Measurements from ENCODE around the gene BAZ1A. TPM values are rescaled to one million over a fixed set of nuclear protein-coding genes. Genes with fewer than 3 reads are reported as not detected.

BAZ1A gene
- 24.0 TPM for total RNA-seq

GRCh38 chr14:34875031-34875922 is at the start of gene BAZ1A:
TSS of gene BAZ1A (minus strand) at chr14:34875360. CDS start at chr14:34874604, 756 bp downstream.

GRCh38 chr14:34714320-34715126 is 160.6 kb downstream of the BAZ1A start, which contains the start of gene CFL2:
TSS of gene CFL2 (minus strand) at chr14:34714593. CDS start at chr14:34714540, 53 bp downstream.

Small RNA genes lying within 50 kb of the gene (small RNA-seq; reads per million reads assigned to genes)
- not detected for gene AL121603.1
- gene RNU7-41P = not detected

Other genes starting within 250 kb of the BAZ1A start
- 94.1 TPM for gene SNX6, start 245.2 kb downstream of the BAZ1A start, total RNA-seq
- gene CFL2, start 160.8 kb downstream of the BAZ1A start, total RNA-seq = 61.8 TPM
- gene SRP54, start 107.6 kb upstream of the BAZ1A start, total RNA-seq = 75.7 TPM
- gene FAM177A1, start 170.9 kb upstream of the BAZ1A start, total RNA-seq = 53.7 TPM
- 58.8 TPM for gene PPP2R3C, start 246.6 kb upstream of the BAZ1A start, total RNA-seq
- gene PRORP, start 247.2 kb upstream of the BAZ1A start, total RNA-seq = 21.7 TPM

Data from diencephalon (tissue), 1 donor.